Measurements from ENCODE around the gene CDC42BPB.

DNA sequence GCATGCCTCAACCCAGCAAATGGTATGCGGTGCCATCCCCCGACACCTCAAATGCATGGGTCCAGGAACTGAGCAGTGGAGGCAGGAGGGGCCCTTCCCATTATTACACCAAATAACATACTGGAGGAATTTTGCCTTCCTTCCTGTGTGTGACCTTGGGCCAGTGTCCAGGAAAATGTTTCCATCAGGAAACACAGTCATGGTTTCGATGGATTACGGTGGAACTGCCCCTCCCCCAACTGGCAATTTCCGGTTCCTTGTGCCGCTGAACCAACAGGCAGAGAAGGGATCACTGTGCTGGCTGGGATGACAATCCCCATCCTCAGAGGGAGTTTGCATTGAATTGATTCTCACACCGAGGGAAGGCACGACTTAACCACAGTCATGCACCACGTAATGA lies 9.1 kb upstream of the CDC42BPB start:
- TF ChIP-seq EZH2 (optimal IDR thresholded peaks at IDR 0.05; ENCODE audit: low read depth, low read length) (no peak), CTCF (IDR thresholded peaks at IDR 0.05; ENCODE audit: low read length) (no peak)
